NCI-H1694 (cell line): Measurements from ENCODE around the gene ARHGEF11.
A peak's percentile ranks its signal among the peaks of the same experiment; 100 is the strongest.
"Not testable (repeated sequence)": the region's sequence is repeated elsewhere in the genome, so short reads cannot be mapped to it uniquely, and the experiment has no call there.

Experiments used
- DNase-seq: peaks from one replicate; lab custom pipeline; 2025; lab: John Stamatoyannopoulos, UW

Gene ARHGEF11

GRCh38 chr1:157045250-157046218 is at the start of gene ARHGEF11:
ARHGEF11 (minus strand) TSS chr1:157045742; CDS start chr1:157044330, 1,412 bp downstream.
- DNase-seq = peak; percentile 37

GRCh38 chr1:157095091-157095490 is 49.5 kb upstream of the ARHGEF11 start:
- DNase-seq = no peak

- no peak for DNase-seq
These were observed 47.3 kb upstream of the ARHGEF11 start for GRCh38 chr1:157092831-157093230.

DNA sequence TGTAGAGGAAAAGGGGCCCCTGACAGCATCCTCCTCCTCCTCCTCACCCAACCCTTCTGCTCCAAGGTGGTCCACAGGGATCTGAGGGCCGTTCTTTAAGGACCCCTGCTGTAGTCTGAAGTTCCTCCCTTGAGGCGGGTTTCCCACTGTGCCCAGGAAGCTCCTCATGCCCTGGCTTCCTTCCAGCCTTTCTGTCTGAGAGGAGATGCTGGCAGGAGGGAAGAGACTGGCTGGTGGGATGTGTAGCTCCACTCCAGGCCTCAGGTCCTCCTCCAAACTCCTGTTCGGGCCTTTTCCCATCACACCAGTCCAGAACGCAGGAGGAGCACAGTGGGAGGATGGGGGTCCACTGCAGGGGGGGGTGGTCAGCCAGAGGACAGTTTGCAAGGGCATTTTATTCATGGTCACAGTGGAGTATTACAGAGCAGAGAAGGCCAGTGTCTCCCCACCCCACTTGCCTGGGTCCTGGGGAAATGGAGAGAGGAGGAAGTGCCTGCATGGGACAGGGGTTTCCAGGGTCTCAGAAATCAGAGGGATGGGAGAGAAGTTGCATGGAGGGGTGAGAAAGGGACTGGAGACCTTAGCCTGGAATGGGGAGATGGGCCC is 46.2 kb upstream of the ARHGEF11 start:
- no peak for DNase-seq

GRCh38 chr1:157091186-157091585 is 45.6 kb upstream of the ARHGEF11 start:
- DNase-seq = no peak

- no peak for DNase-seq
These were observed 45.2 kb upstream of the ARHGEF11 start for GRCh38 chr1:157090771-157091170.

DNA sequence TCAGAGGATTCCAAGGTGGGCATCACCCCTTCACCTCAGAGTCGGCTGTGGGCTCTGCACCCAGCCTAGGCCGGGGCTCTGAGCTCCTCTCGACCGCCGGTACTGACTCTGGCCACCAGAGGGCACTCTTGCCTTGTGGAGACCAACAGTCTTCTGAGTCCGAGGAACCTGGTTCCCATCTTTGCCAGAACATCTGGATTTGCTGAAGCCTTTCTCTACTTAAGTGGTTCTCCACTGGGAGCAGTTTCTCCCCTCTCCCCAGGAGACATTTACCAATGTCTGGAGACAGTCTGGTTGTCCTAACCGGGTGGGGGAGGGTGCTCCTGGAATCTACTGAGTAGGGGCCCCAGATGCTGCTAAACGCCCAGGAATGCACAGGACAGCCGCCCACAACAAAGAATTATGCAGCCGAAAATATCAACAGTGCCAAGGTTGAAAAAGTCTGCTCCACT is 44.7 kb upstream of the ARHGEF11 start:
- DNase-seq = peak; percentile 81

DNA sequence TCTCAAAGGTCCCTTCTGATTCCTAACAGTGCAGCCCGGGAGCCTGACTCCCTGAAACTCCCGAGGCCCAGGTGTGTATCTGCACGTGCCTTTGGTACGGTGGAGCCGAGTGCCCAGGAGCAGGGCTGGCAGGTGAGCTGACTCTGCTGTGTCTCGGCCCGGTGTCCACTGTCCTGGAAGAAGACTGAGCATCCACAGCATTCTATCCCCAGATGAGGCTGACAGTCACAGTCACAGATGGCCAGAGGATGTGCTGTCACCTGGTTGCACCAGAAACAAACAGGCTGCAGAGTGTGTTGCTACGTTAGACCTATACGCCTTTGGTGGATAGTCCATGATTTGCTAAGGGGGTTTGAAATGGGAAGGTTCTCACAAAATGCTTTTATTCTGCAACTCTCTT is 44.2 kb upstream of the ARHGEF11 start:
- no peak for DNase-seq

GRCh38 chr1:157088607-157089006 is 43.1 kb upstream of the ARHGEF11 start:
- no peak for DNase-seq

DNA sequence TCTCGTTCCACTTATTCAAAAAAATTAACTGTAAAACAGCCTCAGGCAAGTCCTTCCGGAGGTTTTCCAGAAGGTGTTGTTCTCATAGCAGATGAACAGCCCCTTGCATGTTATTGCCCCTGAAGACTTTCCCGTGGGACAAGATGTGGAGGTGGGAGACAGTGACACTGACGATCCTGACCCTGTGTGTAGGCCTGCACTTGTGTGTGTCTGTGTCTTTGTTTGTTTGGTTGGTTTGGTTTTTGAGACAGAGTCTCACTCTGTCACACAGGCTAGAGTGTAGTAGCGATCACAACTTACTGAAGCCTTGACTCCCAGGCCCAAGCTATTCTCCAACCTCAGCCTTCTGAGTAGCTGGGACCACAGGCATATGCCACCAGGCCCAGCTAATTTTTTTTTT is 41.5 kb upstream of the ARHGEF11 start:
- no peak for DNase-seq

- DNase-seq = no peak
These were observed 40.8 kb upstream of the ARHGEF11 start for GRCh38 chr1:157086299-157086698.

- DNase-seq = no peak
These were observed 39.9 kb upstream of the ARHGEF11 start for GRCh38 chr1:157085421-157085820.

DNA sequence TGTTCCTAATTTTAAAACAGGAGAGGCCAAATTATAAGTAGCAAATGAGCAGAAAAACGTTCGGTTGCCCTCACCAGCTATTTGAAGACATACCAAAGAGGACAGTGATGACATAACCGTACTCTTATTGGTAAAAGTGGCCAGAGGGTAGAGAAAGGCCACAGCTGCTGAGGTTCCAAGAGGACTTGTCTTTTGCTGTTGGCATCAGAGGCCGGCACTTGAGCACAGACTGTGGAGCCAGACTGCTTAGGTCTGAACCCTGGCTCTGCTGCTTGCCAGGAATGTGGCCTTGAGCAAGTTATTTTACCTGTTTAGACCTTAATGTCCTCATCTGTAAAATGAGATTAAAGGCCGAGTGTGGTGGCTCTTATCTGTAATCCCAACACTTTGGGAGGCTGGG is 39.2 kb upstream of the ARHGEF11 start:
- no peak for DNase-seq

DNA sequence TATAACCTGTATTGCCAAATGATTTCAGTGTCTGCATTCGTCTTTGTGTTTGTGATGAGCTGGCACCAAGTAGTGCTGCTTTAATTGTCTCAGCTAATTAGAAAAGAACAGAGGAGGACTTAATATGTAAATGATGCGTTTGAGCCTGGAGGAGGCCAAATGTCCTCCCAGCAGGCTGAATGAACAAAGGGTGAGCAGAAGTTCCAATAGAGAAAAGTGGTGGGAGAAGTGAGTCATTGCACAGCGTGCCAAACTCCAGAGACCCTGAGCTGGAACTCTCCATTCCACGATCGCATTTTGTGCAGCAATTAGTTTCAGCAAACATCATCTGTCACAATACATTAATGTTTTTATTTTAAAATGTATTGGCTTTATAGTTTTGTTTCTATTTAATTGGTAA is 36.2 kb upstream of the ARHGEF11 start:
- no peak for DNase-seq

DNA sequence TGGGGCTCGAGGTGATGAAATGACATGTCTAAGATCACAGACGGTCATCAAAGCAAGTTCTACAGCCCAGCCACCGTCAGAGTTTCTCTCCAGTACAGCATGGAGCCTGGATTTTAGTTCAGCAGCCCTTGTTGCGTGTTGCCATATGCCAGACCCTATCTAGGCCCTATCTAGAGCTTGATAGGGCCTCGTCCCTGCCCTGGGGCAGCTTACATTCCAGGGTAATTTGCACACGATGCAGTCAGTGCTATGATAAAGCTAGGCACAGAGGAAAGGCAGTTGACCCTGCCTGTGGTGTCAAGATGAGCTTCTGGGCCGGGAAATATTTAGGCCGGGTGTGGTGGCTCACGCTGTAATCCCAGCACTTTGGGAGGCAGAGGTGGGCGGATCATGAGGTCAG is 35.2 kb upstream of the ARHGEF11 start:
- no peak for DNase-seq

DNA sequence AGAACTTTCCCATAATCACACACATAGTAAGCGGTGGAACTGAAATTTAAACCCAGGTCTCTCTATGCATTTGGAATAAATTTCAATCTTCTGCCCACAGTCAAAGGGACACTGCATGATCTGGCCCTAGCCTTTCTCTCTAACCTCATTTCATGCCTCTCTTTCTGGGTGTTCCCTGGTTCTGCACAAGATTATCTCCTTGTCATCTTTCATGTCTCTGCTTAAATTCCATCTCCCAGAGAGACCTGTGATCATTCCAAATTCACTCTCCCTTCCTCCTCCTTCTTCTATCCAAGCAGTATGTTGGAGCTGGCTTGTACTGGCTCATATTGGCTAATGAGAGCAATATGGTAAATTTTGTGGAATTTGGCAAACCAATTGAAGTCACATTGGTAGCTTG is 31.9 kb upstream of the ARHGEF11 start:
- no peak for DNase-seq

DNA sequence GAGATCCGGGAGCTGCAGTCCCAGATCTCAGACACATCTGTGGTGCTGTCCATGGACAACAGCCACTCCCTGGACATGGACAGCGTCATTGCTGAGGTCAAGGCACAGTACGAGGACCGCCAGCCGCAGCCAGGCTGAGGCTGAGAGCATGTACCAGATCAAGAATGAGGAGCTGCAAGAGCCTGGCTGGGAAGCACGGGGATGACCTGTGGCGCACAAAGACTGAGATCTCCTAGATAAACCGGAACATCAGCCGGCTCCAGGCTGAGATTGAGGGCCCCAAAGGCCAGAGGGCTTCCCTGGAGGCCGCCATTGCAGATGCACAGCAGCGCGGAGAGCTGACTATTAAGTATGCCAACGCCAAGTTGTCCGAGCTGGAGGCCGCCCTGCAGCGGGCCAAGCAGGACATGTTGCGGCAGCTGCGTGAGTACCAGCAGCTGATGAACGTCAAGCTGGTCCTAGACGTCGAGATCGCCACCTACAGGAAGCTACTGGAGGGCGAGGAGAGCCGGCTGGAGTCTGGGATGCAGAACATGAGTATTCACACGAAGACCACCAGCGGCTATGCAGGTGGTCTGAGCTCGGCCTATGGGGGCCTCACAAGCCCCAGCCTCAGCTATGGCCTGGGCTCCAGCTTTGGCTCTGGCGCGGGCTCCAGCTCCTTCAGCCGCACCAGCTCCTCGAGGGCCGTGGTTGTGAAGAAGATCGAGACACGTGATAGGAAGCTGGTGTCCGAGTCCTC is 28.6 kb upstream of the ARHGEF11 start:
- DNase-seq = peak; percentile 26

DNA sequence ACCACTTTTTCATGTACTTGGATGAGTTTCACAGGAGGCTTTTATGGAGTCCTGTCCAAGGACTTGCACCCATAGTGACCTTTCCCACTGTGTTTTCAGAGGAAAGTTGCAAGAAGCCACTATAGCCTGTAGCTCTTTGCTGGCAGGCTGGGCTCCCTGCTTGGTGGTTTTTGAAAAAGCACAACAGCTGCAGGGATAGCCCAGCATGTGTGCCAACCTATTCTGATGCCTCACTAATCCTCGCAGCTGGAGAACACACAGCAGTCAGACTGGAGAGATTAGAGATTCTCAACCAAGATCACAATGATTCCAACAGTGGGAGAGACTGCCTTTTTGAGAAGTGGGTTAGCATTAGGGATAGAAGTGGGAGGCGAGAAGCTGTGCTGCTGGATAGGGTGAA is 24.1 kb upstream of the ARHGEF11 start:
- no peak for DNase-seq

GRCh38 chr1:157059241-157059640 is 13.7 kb upstream of the ARHGEF11 start:
- DNase-seq = not testable (repeated sequence)

- DNase-seq = no peak
These were observed 10.7 kb upstream of the ARHGEF11 start for GRCh38 chr1:157056269-157056668.

DNA sequence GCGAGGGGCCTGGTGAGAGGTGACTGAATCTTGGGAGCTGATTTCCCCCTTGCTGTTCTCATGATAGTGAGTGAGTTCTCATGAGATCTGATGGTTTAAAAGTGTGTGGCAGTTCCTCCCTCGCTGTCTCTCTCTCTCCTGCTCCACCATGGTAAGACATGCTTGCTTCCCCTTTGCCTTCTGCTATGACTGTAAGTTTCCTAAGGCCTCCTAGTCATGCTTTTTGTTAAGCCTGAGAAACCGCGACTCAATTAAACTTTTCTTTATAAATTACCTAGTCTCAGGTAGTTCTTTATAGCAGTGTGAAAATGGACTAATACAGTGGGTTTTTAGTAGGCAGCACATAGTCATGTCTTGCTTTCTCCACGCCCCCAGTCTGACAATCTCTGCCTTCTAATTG is 10.2 kb upstream of the ARHGEF11 start:
- not testable (repeated sequence) for DNase-seq

DNA sequence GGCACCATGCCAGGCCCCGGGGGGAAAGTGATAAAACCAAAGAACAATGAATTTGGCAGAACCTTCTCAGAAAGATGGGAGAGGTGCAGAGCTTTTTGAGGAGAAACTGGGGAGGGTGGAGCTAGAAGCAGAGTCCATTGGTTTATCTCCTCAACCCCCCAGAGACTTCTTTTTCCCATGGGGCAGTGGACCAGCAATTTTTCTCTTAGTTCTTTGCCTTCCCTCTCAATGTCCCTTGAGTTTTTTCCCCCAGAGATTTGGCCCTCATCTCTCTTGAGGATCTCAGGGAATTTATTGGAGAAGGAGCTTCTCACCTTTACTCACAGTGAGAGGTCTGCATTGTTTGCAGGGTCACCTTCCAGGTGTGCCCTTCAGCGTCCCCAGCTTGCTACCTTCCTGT is 5.3 kb upstream of the ARHGEF11 start:
- DNase-seq = no peak

- DNase-seq = no peak
These were observed 1.5 kb upstream of the ARHGEF11 start for GRCh38 chr1:157047062-157047410.
